Stimulated activated CD8-positive, alpha-beta memory T cell treated with anti-CD3 and anti-CD28 coated beads, Interleukin-15, amount 100 ng/mL, for 4 hours (primary cell): ENCODE measurements around the gene NCAM1.

ENCODE experiments used
- DNase-seq, 2 donors: peaks; one replicate each; pipeline ENCODE4 v3.0.0-alpha.2; 2020; ENCODE audit warnings: low read depth in 2 of 2

NCAM1 gene

GRCh38 chr11:113251281-113251680 is 290.1 kb downstream of the NCAM1 start:
- no peak for DNase-seq

- no peak for DNase-seq
These were observed 292.2 kb downstream of the NCAM1 start for GRCh38 chr11:113253406-113253805.

GRCh38 chr11:113255096-113255495 is 293.9 kb downstream of the NCAM1 start:
- DNase-seq, result no peak

GRCh38 chr11:113255741-113256140 is 294.5 kb downstream of the NCAM1 start:
- no peak for DNase-seq

- DNase-seq, result no peak
These were observed 295.4 kb downstream of the NCAM1 start for GRCh38 chr11:113256431-113257202.

GRCh38 chr11:113260096-113260425 is 298.8 kb downstream of the NCAM1 start:
- DNase-seq, result no peak

GRCh38 chr11:113260541-113260940 is 299.3 kb downstream of the NCAM1 start:
- no peak for DNase-seq

GRCh38 chr11:113261709-113262475 is 300.7 kb downstream of the NCAM1 start:
- DNase-seq, result no peak

GRCh38 chr11:113262594-113262993 is 301.4 kb downstream of the NCAM1 start:
- no peak for DNase-seq

GRCh38 chr11:113263458-113264259 is 302.4 kb downstream of the NCAM1 start:
- no peak for DNase-seq

- DNase-seq, result no peak
These were observed 304.1 kb downstream of the NCAM1 start for GRCh38 chr11:113265362-113265761.

GRCh38 chr11:113267493-113267892 is 306.3 kb downstream of the NCAM1 start:
- DNase-seq, result no peak

GRCh38 chr11:113269096-113269495 is 307.9 kb downstream of the NCAM1 start:
- DNase-seq, result no peak

GRCh38 chr11:113269636-113270035 is 308.4 kb downstream of the NCAM1 start:
- DNase-seq, result no peak

- DNase-seq, result no peak
These were observed 308.9 kb downstream of the NCAM1 start for GRCh38 chr11:113270080-113270479.

GRCh38 chr11:113271551-113272245 is 310.5 kb downstream of the NCAM1 start:
- no peak for DNase-seq

GRCh38 chr11:113272281-113272680 is 311.1 kb downstream of the NCAM1 start:
- no peak for DNase-seq

GRCh38 chr11:113272927-113273615 is 311.9 kb downstream of the NCAM1 start:
- no peak for DNase-seq

GRCh38 chr11:113273720-113274119 is 312.5 kb downstream of the NCAM1 start:
- DNase-seq, result no peak

GRCh38 chr11:113274713-113275582 is 313.7 kb downstream of the NCAM1 start:
- DNase-seq, result no peak
